HG02840 (cell line): ENCODE results near the gene FBN1.

Source experiments
- ATAC-seq: cut with Tn5 transposase; IDR thresholded peaks from one replicate; pipeline ENCODE4 v1.9.1; 2021; ENCODE audit warnings: mild to moderate bottlenecking, moderate library complexity, moderate number of reproducible peaks; ENCODE audit not compliant: unreplicated experiment, low FRiP score

Gene FBN1

GRCh38 chr15:48645558-48646330 is at the start of gene FBN1:
Gene FBN1 (minus strand): TSS chr15:48645709. CDS start chr15:48644769, 940 bp downstream.
- ATAC-seq = peak; percentile 49

- ATAC-seq = no peak
These were observed 48.0 kb upstream of the FBN1 start for GRCh38 chr15:48693484-48693883.

GRCh38 chr15:48688493-48688892 is 43.0 kb upstream of the FBN1 start:
- no peak for ATAC-seq

- ATAC-seq = no peak
These were observed 38.7 kb upstream of the FBN1 start for GRCh38 chr15:48683991-48684765.

DNA sequence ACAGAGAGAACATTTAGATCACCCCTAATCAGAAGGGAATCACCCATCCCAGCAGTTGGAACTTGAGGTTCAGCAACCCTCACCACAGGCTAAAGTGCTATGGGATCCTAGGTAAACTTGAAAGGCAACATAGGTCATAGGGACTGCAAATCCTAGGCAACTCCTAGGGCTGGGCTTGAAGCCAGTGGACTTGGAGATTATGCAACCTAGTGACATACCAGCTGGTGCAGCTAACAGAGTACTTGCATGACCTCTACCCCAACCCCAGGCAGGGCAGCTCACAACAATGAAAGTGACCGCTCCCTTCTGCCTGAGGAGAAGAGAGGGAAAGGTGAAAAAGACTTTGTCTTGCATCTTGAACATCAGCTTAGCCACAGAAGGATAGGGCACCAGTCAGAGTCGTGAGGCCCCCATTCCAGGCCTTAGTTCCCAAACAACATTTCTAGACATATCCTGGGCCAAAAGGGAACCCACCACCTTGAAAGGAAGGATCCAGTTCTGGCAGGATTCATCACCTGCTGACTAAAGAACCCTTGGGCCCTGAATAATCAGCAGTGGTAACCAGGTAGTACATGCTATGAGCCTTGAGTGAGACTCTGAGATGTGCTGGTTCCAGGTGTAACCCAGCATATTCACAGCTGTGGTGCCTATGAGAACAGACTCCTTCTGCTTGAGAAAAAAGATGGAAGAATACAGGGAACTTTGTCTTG is 37.6 kb upstream of the FBN1 start:
- ATAC-seq = no peak

DNA sequence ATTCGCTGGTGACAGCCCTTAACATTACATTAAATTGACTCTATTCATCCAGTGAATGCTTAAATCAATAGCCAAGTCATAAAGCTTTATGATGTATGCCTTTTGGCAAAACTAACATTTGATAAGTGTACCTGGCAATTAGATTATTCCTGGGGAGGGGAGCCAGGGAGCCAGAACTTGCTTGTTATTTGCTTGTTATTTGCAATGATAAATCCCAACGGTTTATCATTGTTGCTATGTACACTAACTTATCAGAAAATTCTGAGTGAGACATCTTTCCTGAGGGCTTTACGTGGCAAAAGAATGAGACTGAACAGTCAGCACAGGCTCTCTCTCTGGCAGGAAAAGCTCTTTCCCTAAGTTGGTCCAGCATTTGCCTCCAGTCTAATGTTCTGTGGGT is 35.8 kb upstream of the FBN1 start:
- no peak for ATAC-seq

GRCh38 chr15:48680841-48681240 is 35.3 kb upstream of the FBN1 start:
- ATAC-seq = no peak

DNA sequence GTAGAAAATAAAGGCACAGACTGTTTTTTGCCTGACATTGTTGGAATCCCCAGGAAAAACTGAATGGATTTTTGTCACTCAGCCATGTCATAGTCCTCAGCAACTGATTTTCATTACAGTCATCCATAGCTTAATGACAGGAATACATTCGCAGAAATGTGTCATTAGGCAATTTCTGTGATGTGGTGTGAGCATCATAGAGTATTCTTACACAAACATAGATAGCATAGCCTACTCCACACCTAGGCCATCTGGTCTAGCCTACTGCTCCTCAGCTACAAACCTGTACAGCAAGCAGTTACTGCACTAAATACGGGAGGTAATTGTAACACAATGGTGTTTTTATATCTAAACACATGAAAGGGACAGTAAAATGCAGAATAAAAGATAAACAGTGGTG is 34.4 kb upstream of the FBN1 start:
- ATAC-seq = no peak

GRCh38 chr15:48678851-48679250 is 33.3 kb upstream of the FBN1 start:
- no peak for ATAC-seq

DNA sequence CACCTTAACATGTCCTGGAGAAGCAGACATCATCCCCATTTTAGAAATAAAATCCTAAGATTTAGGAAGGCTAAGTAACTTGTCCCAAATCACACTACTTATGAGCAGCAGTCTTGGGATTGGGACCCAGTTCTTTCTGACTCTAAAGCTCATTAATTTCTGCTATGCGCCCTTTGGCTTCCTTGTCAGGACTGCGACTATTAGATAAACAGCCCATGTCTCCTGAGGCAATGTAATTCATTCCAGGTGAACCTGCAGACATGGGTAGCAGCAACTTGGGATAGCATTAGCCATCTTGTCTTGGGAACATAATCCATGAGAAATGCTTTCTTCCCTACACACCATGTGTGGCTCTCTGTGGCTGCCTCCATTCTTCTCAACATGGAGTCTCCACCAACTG is 32.3 kb upstream of the FBN1 start:
- no peak for ATAC-seq

- ATAC-seq = no peak
These were observed 29.9 kb upstream of the FBN1 start for GRCh38 chr15:48675436-48675835.

GRCh38 chr15:48674876-48675275 is 29.4 kb upstream of the FBN1 start:
- ATAC-seq = no peak

DNA sequence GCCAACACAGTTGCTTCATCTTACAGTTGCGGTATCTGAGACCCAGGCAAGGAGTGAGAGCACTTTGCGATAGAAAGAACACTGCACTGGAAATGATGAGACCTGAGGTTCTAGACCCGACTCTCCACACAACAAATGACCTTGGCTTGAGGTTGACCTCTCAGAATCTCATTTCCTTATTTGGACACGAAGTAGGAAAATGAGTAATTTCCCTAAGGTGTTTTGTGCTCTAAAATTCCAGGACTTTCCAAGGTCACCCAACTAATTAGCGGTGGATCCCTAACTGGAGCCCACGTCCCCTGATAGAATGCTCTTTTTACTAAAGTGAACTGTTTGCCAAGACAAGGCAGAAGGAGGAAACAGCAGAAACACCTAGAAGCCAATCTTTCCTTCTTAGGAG is 26.7 kb upstream of the FBN1 start:
- no peak for ATAC-seq

DNA sequence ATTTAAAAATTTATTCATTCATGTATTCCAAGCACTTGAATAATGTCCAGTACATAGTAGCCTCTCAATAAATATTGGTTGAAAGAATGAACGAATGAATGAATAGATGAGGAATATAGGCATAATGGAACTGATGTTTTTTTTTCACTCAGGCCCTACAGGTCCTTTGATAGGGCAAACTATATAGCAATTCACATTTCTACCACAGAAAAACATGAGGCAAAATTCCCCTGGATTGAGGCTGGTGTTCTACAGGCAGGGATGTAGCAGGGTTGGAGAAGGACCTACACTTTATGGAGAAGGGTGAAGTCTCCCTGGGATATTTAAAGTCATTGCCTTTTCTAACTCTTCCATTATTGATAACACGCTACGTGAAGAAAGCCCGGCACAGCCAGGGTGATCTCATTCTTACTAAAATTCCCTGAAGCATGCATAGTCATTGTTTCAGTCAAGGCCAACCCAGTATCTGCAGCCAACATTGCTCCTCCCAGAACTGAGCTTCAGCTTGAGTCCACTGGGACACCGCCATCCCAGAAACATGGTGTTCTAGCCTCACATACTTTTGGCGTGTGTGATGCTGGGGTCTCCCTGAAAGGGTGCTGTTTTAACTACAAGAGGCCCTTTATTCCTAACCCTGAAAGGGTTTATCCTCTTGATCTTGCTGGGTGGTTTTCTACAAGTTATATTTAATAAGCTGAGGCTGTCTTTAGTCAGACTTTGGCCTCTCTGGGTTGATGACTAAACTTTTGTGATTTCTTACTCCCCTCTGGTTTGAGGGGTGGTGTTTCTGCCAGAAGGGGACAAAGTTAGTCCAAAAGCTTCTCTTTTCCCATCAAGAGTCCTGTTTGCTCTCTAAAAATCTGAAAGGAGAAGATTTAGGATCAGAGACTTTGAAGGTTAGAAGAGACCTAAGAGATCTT is 25.9 kb upstream of the FBN1 start:
- no peak for ATAC-seq

GRCh38 chr15:48667701-48668100 is 22.2 kb upstream of the FBN1 start:
- ATAC-seq = no peak

- ATAC-seq = no peak
These were observed 18.9 kb upstream of the FBN1 start for GRCh38 chr15:48664436-48664835.

DNA sequence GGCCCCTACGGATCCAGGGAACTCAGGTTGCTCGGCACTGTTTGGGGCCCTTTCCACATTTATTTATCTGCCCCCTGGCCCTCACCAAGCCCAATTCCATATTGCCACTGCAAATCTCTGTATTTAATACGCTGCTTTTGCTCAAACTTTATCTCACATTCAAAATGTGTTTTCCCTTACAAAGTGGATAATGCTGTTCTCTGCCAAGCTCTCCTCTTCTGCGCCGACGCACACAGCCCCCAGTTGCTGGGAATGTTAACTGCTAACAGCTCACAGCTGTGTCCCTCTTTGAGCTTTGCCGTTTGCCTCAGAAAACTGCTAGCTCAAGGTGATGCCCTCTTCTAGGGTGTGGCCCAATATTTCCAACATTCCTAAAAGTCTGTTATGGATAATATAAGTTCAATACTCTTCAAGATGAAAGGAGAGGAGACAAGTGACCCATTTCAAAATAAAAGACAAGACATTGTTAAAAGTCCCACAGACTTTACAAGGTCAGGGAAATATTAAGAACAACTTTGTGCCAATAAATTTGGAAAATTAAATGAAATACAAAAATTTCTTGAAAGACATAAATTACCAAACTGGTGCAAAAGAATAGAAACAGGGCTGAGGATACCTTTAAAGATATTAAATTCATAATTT is 12.6 kb upstream of the FBN1 start:
- no peak for ATAC-seq

- ATAC-seq = no peak
These were observed 9.3 kb upstream of the FBN1 start for GRCh38 chr15:48654801-48655200.

DNA sequence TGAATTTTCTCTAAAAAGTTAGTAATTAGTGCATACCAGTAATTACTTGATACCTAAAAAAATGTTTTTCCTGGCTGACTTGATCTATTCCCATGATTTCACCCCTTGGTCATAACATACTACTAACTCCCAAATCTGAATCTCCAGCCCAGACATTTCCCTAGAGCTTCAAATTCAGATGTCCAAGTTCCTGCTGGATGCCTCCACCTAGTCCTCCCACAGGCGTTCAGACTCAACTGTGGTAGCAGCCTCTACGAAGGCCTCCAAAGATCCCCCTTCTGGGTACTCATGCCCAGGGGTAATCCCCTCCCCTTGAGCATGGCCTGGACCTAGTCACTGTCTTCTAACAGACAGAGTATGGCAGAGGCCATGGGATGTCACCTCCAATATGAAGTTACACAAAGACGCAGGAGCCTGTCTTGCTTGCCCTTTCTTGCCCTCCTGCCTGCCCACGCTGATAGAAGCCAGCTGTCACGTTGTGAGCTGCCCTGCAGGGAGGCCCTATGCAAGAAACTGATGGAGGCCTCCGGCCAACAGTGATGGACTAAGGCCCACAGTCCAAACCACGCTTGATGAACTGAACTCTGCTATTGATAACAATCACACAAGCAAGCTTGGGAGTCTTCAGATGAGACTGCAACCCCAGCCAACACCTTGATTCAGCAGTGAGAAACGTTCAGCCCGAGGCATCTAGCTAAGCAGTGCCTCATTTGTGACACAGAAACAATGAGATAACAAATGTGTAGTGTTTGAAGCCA is 8.6 kb upstream of the FBN1 start:
- ATAC-seq = no peak
